ENCODE data around the gene COPS7A.

GRCh38 chr12:6750506-6750905, 26.7 kb downstream of the COPS7A start:
- TF ChIP-seq CTCF (IDR thresholded peaks at IDR 0.05) (no peak), POLR2A (IDR thresholded peaks at IDR 0.05) (no peak)

All from body of pancreas (tissue), 4 donors.